Adrenal gland (tissue), 5 donors: Measurements from ENCODE around the gene VAC14.

Experiments
- POLR2A ChIP-seq, 2 donors: fragments of 450-650 bp; IDR thresholded peaks; one replicate each; pipeline ENCODE4 v1.6.1; 2017; ENCODE audit warnings: antibody characterized with exemption in 2 of 2, mild to moderate bottlenecking in 2 of 2, moderate library complexity in 1 of 2
- TF ChIP-seq, protein P1 (sequence below), 6 experiments: fragments of 450-650 bp in 4 of 6; fragments of 200-600 bp in 2 of 6; sonication (generic) in 1 of 6; IDR thresholded peaks; 1 replicate in 5 of 6; 2 replicates in 1 of 6; pipeline versions ENCODE4 v1.5.1 to v1.8.0; 2016 to 2021; ENCODE audit warnings: antibody characterized with exemption in 6 of 6, mild to moderate bottlenecking in 2 of 6, moderate library complexity in 1 of 6
- donor health status: DM: no; HTN: no; CAD: no.

DNA sequence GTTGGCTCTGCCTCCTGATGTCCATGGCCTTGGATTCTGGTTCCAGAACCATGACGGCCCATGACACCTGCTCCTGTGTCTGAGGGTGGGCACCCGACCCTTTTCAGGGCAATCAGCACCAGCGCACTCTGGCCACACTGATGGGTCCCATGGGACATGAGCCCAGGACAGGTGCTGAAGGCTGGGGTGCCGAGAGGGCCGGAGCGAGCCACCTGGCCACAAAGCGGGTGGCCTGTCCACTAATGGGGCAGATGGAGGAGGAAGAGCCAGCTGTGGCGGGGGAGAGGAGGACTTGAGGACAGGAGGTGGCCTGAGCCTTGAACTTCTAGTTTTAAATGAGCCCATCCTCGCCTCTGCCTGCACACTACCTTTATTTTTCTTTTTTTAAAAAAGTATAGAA, 83.9 kb downstream of the VAC14 start:
- TF ChIP-seq, protein P1, sequence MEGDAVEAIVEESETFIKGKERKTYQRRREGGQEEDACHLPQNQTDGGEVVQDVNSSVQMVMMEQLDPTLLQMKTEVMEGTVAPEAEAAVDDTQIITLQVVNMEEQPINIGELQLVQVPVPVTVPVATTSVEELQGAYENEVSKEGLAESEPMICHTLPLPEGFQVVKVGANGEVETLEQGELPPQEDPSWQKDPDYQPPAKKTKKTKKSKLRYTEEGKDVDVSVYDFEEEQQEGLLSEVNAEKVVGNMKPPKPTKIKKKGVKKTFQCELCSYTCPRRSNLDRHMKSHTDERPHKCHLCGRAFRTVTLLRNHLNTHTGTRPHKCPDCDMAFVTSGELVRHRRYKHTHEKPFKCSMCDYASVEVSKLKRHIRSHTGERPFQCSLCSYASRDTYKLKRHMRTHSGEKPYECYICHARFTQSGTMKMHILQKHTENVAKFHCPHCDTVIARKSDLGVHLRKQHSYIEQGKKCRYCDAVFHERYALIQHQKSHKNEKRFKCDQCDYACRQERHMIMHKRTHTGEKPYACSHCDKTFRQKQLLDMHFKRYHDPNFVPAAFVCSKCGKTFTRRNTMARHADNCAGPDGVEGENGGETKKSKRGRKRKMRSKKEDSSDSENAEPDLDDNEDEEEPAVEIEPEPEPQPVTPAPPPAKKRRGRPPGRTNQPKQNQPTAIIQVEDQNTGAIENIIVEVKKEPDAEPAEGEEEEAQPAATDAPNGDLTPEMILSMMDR (IDR thresholded peaks at IDR 0.05), result no peak
- TF ChIP-seq POLR2A (IDR thresholded peaks at IDR 0.05), result no peak
